ENCODE results near the gene NUAK1.
A peak's percentile ranks its signal among the peaks of the same experiment; 100 is the strongest.

Gene NUAK1

GRCh38 chr12:106161491-106161890 is 22.7 kb upstream of the NUAK1 start:
- DNase-seq (ENCODE audit: extremely low read depth, low read depth) = no peak
- TF ChIP-seq CTCF (IDR thresholded peaks at IDR 0.05; ENCODE audit: low read depth, low read length) = no peak

GRCh38 chr12:106160915-106161314 is 22.2 kb upstream of the NUAK1 start:
- no peak for TF ChIP-seq CTCF (IDR thresholded peaks at IDR 0.05; ENCODE audit: low read depth, low read length)
- DNase-seq (ENCODE audit: extremely low read depth, low read depth) = no peak

GRCh38 chr12:106157802-106158201 is 19.0 kb upstream of the NUAK1 start:
- no peak for TF ChIP-seq CTCF (IDR thresholded peaks at IDR 0.05; ENCODE audit: low read depth, low read length)
- no peak for DNase-seq (ENCODE audit: extremely low read depth, low read depth)

GRCh38 chr12:106154751-106155273 is 16.1 kb upstream of the NUAK1 start:
- no peak for TF ChIP-seq CTCF (IDR thresholded peaks at IDR 0.05; ENCODE audit: low read depth, low read length)
- DNase-seq (ENCODE audit: extremely low read depth, low read depth) = no peak

- no peak for DNase-seq (ENCODE audit: extremely low read depth, low read depth)
- TF ChIP-seq CTCF (IDR thresholded peaks at IDR 0.05; ENCODE audit: low read depth, low read length) = no peak
Observed at GRCh38 chr12:106152334-106152733, 13.6 kb upstream of the NUAK1 start.

GRCh38 chr12:106150555-106150954 is 11.8 kb upstream of the NUAK1 start:
- no peak for TF ChIP-seq CTCF (IDR thresholded peaks at IDR 0.05; ENCODE audit: low read depth, low read length)
- no peak for DNase-seq (ENCODE audit: extremely low read depth, low read depth)

- DNase-seq (ENCODE audit: extremely low read depth, low read depth) = no peak
- TF ChIP-seq CTCF (IDR thresholded peaks at IDR 0.05; ENCODE audit: low read depth, low read length) = peak; percentile 71
Observed at GRCh38 chr12:106149096-106149784, 10.5 kb upstream of the NUAK1 start.
